Caco-2 (cell line): ENCODE data around the gene NAA11. TPM values are rescaled to one million over a fixed set of nuclear protein-coding genes. Genes with fewer than 3 reads are reported as not detected.

Source experiments
- BruUV-seq: library from RNA; stranded (reverse); fragments of 400-500 nt; replicated peaks from 2 replicates; lab custom pipeline; 2021; lab: Mats Ljungman, UMichigan
- CTCF ChIA-PET: fragments of 300-600 bp; sonication (Branson Sonifier 250); formaldehyde crosslinking; loops from one replicate; lab custom pipeline; 2022; ENCODE audit warnings: antibody characterized with exemption; lab: Charles Lee
- POLR2A ChIA-PET: fragments of 300-600 bp; sonication (Branson Sonifier 250); formaldehyde crosslinking; loops from one replicate; lab custom pipeline; 2022; ENCODE audit warnings: antibody characterized with exemption; lab: Charles Lee
- DNase-seq, 2 experiments: peaks; one replicate each; pipeline versions ENCODE4 v3.0.0 to v3.0.0-alpha.2; 2020 to 2022
- H3K27me3 ChIP-seq: replicated peaks from 2 replicates; pipeline ENCODE4 v1.6.0; 2011; ENCODE audit warnings: low read length; ENCODE audit not compliant: control insufficient read depth, insufficient read depth
- H3K36me3 ChIP-seq: 2 replicates; pipeline ENCODE4 v1.5.1; 2011; ENCODE audit warnings: low read length; ENCODE audit not compliant: control insufficient read depth, insufficient read depth
- H3K4me1 ChIP-seq: fragments of 250-450 bp; sonication (Bioruptor Pico); 2 replicates; pipeline ENCODE4 v1.5.1; 2020; ENCODE audit warnings: mild to moderate bottlenecking
- H3K4me3 ChIP-seq: 2 replicates; pipeline ENCODE4 v1.5.1; 2011; ENCODE audit warnings: low read depth, mild to moderate bottlenecking, control low read depth, low read length
- H3K9me3 ChIP-seq: fragments of 250-450 bp; sonication (Bioruptor Pico); 2 replicates; pipeline ENCODE4 v1.5.1; 2020; ENCODE audit warnings: mild to moderate bottlenecking, moderate library complexity
- H3K27ac Mint-ChIP-seq: one replicate; pipeline ENCODE4 v1.8.0; 2022; ENCODE audit warnings: mixed read lengths; ENCODE audit not compliant: unreplicated experiment
- H3K27me3 Mint-ChIP-seq: one replicate; pipeline ENCODE4 v1.8.0; 2022; ENCODE audit warnings: mixed read lengths; ENCODE audit not compliant: insufficient read depth, unreplicated experiment
- H3K36me3 Mint-ChIP-seq: one replicate; pipeline ENCODE4 v1.8.0; 2022; ENCODE audit warnings: mild to moderate bottlenecking, mixed read lengths; ENCODE audit not compliant: insufficient read depth, unreplicated experiment
- H3K4me1 Mint-ChIP-seq: one replicate; pipeline ENCODE4 v1.8.0; 2022; ENCODE audit warnings: low read depth, mixed read lengths; ENCODE audit not compliant: unreplicated experiment
- H3K4me3 Mint-ChIP-seq: one replicate; pipeline ENCODE4 v1.8.0; 2022; ENCODE audit warnings: mild to moderate bottlenecking, moderate library complexity, mixed read lengths; ENCODE audit not compliant: unreplicated experiment
- H3K9me3 Mint-ChIP-seq: one replicate; pipeline ENCODE4 v1.8.0; 2022; ENCODE audit warnings: mixed read lengths; ENCODE audit not compliant: unreplicated experiment
- CTCF ChIP-seq, 2 experiments: fragments of 200-600 bp in 1 of 2; IDR thresholded peaks; 1 replicate in 1 of 2; 2 replicates in 1 of 2; pipeline versions ENCODE4 v1.5.1 to v1.8.0; 2011 to 2022; ENCODE audit warnings: antibody characterized with exemption in 1 of 2, control low read depth in 1 of 2, inconsistent platforms in 1 of 2, low read depth in 1 of 2, low read length in 1 of 2, mild to moderate bottlenecking in 1 of 2, moderate library complexity in 1 of 2; ENCODE audit not compliant: insufficient read depth in 1 of 2, severe bottlenecking in 1 of 2, unreplicated experiment in 1 of 2
- intact Hi-C: fragments of 100-400 bp; cut with micrococcal nuclease; formaldehyde crosslinking; loops from one replicate; pipeline ENCODE4 v1.10.0; 2022; ENCODE audit not compliant: unreplicated experiment
- total RNA-seq: library from RNA; stranded (reverse); gene quantifications from 2 replicates; pipeline ENCODE4 v1.2.3, GENCODE V29; 2022

Gene NAA11
- total RNA-seq, 1 experiment from 2014 or later: not detected

- no peak for DNase-seq
- H3K4me3 Mint-ChIP-seq: no peak overlapping the region
- no peak for TF ChIP-seq CTCF (IDR thresholded peaks at IDR 0.05; ENCODE audit: insufficient read depth in 1 of 2, low read depth in 1 of 2, low read length in 1 of 2, severe bottlenecking in 1 of 2, unreplicated experiment in 1 of 2)
- Histone ChIP-seq H3K27me3 (no peaks in the 10 kb centered on the region), H3K36me3 (no peaks in the 10 kb centered on the region), H3K9me3 (no peaks in the 10 kb centered on the region), H3K4me1 (peaks cover 9% of the 10 kb centered on the region; the same call in 1 of the 2 replicates), H3K4me3 (no peak overlapping the region)
- no peak overlapping the region for H3K27ac Mint-ChIP-seq
- H3K27me3 Mint-ChIP-seq: peaks cover 3% of the 10 kb centered on the region
- no TSS peak for BruUV-seq
- H3K36me3 Mint-ChIP-seq: no peaks in the 10 kb centered on the region
- POLR2A ChIA-PET: no interaction called here
- CTCF ChIA-PET: no interaction called here
- H3K9me3 Mint-ChIP-seq: no peaks in the 10 kb centered on the region
- intact Hi-C loops: loop anchor here (5.0 kb wide), 1 partner anchor 256 kb away; no protein-coding TSS in a partner anchor
- peaks cover 4% of the 10 kb centered on the region for H3K4me1 Mint-ChIP-seq
Observed at GRCh38 chr4:79298484-79298883, 27.4 kb downstream of the NAA11 start.

- Mint-ChIP-seq H3K4me1 (peaks cover 4% of the 10 kb centered on the region), H3K27ac (no peak overlapping the region), H3K27me3 (no peaks in the 10 kb centered on the region), H3K4me3 (no peak overlapping the region), H3K36me3 (no peaks in the 10 kb centered on the region), H3K9me3 (no peaks in the 10 kb centered on the region)
- intact Hi-C loops: loop anchor here (5.0 kb wide), 1 partner anchor 256 kb away; no protein-coding TSS in a partner anchor
- ChIA-PET CTCF (no interaction called here), POLR2A (no interaction called here)
- DNase-seq: no peak
- Histone ChIP-seq H3K4me1 (peaks cover 10% of the 10 kb centered on the region; the same call in 1 of the 2 replicates), H3K9me3 (no peaks in the 10 kb centered on the region), H3K27me3 (no peaks in the 10 kb centered on the region), H3K36me3 (no peaks in the 10 kb centered on the region), H3K4me3 (no peak overlapping the region)
- TF ChIP-seq CTCF (IDR thresholded peaks at IDR 0.05; ENCODE audit: insufficient read depth in 1 of 2, low read depth in 1 of 2, low read length in 1 of 2, severe bottlenecking in 1 of 2, unreplicated experiment in 1 of 2): no peak
- BruUV-seq: no TSS peak
Observed at GRCh38 chr4:79298027-79298426, 27.8 kb downstream of the NAA11 start.

- POLR2A ChIA-PET: no interaction called here
- Mint-ChIP-seq H3K4me3 (no peak overlapping the region), H3K36me3 (no peaks in the 10 kb centered on the region), H3K27ac (no peak overlapping the region), H3K4me1 (peaks cover 4% of the 10 kb centered on the region), H3K27me3 (no peaks in the 10 kb centered on the region), H3K9me3 (no peaks in the 10 kb centered on the region)
- no peak for DNase-seq
- H3K36me3 ChIP-seq: no peaks in the 10 kb centered on the region
- peaks cover 10% of the 10 kb centered on the region; the same call in 1 of the 2 replicates for H3K4me1 ChIP-seq
- BruUV-seq: no TSS peak
- CTCF ChIA-PET: no interaction called here
- H3K4me3 ChIP-seq: no peak overlapping the region
- no peaks in the 10 kb centered on the region for H3K9me3 ChIP-seq
- intact Hi-C loops: loop anchor here (5.0 kb wide), 1 partner anchor 255 kb away; no protein-coding TSS in a partner anchor
- no peaks in the 10 kb centered on the region for H3K27me3 ChIP-seq
- TF ChIP-seq CTCF (IDR thresholded peaks at IDR 0.05; ENCODE audit: insufficient read depth in 1 of 2, low read depth in 1 of 2, low read length in 1 of 2, severe bottlenecking in 1 of 2, unreplicated experiment in 1 of 2): no peak
Observed at GRCh38 chr4:79297479-79297878, 28.4 kb downstream of the NAA11 start.
